G401.6 (cell line): ENCODE measurements around the gene PDE6A.

Source experiments
- FAIRE-seq: peaks from 2 replicates; lab custom pipeline; 2012; peaks lifted over from hg19 to GRCh38; lab: Jason Lieb, UNC

The PDE6A gene

DNA sequence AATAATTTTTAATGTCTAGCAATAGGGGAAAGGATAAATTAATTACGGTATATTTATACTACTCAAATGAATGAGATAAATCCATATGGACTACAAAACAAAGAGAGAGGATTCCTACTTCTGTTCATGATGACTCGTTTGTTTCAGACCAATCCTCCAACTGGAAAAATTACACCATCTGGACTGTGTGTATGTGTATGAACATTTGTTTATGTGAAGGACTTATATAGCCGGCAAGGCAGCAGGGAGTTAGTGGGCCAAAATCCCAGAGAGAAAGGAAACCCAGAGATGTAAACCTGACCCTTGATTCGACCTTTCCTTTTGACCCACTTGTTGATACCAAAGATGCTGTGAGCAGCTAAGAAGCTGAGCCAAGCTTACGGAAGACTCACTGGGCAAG, 20.1 kb downstream of the PDE6A start:
- FAIRE-seq = no peak

DNA sequence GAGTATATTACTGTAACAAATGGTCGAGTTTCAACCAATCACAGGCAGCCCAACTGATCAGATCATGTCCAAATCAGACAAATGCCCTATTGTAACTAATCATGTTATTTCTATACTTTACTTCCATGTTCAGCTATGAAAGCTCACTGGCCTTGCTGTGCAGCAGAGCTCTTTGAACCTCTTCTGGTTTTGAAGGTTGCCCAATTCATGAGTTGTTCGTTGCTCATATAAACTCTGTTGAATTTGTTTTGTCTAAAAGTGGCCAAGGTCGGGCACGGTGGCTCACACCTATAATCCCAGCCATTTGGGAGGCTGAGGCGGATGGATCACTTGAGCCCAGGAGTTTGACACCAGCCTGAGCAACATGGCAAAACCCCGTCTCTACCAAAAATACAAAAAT, 21.6 kb downstream of the PDE6A start:
- no peak for FAIRE-seq

DNA sequence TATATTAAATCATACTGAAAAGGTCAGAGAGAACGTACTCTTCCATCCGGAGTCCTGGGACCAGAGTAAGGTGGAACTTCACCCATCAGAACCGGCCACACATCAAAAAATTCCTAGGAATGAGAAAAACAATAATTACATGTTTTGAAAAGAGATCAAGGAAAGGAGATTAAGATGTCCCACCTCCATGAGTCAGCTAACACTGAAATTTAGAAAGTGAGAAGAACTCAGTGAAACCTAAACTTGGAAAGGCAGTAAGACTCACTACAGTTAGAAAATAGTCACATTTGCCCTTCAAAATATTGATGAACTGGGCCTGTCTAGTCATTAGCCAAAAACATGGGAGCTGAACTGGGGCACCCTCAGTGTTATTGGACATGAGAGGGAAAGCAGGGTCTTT, 23.0 kb downstream of the PDE6A start:
- FAIRE-seq = no peak

DNA sequence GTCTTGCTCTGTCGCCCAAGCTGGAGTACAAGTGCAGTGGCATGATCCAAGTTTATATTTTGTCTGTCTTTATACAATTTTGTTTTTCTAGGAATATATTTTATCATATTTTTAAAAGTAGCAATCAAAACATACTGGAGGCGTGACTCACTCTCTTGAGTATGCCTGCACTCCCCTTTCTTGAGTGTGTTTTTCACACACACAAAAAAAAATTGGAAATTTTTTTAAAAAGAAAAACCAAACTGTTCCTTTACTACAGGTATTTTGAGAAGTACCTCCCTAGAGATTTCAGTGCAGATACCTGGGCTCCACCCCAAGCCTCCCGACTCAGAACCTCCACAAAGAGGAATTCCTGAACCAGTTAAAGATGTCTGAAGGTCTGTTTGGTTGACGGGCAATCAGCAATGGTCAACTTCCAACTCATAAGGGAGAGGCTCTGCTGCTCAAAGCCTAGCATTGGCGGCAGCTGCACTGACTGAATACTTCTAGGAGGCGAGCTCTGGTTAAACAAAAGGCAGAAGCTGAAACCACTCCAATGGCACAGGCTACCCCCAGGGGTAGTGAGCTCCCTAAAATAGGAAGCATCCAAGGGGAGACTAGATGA, 27.4 kb downstream of the PDE6A start:
- no peak for FAIRE-seq

DNA sequence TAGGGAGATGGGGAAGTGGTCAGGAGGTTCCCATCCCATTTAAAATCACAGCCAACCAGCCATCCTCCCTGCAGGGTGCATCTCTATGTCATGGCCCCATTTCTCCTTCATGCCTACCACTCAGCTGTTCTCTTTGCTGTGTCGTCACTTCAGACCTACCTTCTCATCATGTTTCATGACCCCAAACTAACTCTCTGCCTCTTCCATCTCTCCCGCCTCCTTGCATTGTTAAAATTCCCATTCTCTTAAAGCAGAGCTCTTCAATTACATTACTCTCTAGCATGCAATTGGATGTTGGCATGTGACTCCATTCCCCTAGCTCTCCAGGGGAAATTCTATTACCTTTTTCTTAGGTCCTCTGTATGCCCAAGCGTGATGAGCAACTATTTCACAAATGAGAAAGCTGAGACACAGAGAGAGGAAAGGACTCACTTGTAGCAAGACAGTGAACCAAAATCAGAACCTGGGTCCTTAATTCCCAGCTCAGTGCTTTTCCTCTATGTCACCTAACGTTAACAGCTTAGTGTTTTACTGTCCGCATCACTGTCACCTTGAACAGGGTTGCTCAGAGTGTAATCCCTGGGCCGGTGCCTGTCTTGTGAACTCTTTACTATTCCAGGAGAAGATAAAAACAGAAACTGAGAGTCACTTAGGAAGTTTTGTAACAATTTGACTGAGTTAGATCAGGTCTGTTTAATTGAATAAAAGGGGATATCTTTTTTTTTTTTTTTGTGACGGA, 28.1 kb downstream of the PDE6A start:
- FAIRE-seq = no peak

DNA sequence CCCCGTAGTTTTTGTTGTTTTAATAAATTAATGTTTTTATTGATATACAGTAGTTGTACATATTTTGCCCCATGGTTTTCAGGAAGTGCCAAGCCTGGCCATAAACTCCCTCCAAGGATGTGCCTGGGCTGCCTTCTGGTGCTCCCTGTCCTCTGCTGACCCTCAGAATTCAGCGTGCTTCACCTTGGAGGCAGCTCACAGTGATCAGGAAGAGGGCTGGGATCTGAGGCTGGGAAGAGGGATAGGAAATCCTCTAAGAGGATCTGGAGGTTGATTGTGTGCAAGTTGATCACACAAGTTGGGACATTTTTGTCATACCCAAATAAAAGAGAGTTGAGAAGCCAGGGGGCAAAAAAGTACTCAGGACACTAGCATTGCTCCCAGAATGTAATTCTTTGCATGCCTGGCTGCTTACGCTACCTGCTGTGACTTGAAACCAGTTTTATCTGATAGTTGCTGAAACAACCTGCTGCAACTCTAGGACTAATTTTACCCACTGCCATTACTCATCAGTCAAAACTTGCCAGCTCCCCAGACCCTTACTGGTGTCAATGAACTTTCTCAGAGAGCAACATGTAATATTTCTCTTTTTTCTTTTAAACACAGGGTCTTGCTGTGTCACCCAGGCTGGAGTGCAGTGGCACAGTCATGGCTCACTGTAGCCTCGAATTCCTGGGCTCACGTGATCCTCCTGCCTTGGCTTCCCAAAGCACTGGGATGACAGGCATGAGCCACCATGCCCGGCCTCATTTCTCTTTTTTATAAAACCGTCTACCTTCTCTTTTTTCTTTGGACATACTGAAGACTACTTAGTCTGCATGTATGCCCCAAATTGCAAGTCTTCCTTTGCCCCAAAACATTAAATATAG, 29.0 kb downstream of the PDE6A start:
- FAIRE-seq = no peak

DNA sequence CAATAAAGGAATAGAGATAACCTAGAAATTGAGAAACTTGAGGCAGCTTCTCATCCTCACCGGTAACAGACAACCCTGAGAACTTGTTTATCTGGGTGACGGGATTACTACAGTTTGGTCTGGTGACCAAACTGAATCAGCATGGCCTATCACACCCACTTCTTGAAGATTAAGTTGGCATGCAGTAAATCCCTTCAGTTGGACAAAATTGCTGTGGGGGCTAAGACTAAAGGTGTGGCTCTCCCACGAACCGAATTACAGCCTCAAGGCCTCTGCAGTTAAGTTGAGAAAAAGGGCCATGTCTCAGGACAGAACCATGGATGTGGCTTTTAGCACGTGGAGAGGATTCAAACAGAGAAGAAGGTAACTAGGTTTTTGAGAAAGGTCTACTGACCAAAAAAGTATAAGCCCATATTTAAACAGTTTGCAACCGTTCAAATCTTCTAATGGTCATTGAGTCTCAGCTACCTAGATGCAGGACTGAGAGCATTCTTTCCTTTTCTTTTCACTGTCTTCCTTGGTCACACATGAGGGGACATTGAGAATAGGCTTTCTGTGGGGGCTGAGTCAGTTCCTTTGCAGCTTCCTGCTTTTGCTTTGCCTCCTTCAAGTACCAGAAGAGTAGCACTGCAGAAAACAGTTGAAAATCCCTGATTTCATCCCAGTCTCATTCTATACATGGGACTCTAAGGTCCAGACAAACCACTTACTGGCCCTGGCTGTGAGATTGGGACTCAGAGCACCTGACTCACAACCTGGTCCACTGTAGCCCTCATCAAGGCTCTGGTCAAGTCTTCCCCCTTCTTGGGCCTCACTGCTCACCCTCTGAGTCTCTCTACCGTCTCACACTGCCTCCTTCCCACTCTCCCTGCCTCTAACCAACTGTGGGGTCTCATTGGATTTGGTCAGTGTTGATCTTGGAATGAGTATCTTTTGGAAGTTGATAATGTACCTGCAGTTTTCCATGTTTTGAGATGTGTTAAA, 30.9 kb downstream of the PDE6A start:
- no peak for FAIRE-seq

DNA sequence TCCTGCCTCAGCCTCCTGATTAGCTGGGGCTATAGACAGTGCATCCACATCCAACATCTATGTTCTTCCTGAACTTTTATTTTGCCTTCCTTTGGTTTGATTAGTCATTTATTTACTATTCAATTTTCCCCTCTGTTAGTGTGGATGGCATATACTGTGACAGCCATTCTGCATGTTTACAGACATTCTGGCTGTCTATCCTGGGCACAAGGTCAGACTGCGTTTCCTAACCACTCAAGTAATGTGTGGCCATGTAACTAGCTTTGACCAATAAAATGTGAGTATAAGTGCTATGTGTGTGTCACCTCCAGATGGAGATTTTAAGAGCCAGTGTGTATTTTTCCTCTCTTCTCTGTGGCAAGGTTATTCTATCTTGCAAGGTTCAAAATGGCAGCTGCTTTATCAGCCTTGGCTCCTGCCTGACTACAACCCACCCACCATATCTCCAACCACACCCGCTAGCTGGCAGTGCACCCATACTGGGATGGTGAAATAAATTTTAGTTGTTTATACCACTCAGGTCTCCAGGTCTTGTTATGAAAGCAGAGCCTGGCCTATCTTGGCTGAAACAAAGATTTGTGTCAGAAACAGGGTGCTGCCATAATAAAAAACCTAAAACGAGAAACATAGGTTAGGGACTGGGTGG, 32.2 kb downstream of the PDE6A start:
- FAIRE-seq = no peak

DNA sequence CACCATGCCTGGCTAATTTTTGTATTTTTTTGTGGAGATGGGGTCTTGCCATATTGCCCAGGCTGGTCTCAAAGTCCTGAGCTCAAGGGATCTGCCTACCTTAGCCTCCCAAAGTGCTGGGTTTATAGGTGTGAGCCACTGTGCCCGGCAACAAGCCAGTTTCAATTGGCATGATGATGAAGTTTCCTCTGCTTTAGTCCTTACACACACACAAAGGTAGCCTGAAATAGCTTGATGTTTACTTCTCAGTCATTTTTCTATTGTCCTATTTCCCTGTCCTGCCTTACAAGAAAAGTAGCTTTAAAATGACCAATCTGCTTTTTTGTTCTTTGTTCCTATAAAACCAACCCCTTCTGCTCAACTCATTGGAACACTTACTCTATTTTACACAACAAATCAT, 33.6 kb downstream of the PDE6A start:
- FAIRE-seq = no peak

DNA sequence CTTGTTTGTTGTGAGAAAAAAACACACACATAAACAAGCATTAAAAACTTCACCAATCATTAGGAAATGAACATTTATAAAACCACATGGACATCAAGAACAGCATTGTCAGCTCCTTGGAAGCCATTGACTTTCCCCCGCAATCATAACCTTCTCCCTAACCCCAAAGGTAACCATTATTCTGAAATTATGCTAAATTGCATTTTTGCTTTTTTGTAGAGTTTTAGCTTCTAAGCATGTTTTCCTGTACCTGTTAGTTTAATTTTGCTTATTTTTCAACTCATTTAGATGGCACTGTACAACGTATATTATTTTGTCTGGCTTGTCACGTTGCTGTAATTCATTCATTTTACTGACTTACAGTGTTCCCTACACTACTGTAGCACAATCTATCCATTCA, 36.8 kb downstream of the PDE6A start:
- no peak for FAIRE-seq

DNA sequence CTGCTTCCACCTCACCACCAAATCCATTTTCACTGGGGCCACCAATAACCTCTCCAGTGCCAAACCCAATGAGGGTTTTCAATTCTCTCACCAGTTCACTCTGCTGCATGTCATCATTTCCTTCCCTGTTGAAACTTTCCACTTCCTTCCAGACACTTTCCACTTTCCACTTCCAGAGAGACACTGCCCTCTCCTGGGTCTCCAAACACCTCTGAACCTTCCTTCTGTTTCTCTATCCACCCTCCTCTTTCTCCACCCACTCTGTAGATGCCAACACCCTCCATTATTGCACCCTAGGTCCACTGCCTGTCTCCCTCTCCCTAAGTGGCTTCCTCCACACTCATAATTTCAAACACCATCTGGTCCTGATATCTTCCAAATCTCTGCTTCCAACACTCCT, 39.6 kb downstream of the PDE6A start:
- FAIRE-seq = no peak

DNA sequence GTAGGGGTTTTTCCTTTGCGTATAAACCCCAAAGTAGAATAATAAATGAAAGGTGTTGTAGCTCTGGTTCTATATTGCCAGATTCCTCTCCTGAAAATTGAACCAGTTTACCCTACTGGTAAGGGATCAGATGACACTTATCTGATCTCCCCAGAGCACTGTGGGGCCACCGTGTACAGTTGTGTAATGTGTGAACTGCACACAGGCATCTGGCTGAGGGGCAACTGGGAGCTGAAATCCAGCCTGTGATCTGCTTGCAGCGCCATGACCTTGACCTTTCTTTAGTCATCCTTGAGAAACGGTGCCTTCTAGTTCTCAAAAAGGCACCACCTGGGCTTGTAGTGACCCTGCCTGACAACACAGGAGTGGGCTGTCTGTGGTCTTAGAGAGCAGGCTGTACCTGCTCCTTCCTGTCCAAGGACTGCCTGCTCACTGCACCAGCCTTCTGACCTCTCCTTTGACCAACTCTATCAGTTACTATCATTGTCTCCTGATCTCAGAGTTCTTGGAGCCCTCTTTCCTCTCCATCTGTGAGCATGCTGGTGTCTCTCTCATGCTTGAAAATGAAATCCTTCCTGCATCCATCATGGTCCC, 40.2 kb downstream of the PDE6A start:
- no peak for FAIRE-seq

DNA sequence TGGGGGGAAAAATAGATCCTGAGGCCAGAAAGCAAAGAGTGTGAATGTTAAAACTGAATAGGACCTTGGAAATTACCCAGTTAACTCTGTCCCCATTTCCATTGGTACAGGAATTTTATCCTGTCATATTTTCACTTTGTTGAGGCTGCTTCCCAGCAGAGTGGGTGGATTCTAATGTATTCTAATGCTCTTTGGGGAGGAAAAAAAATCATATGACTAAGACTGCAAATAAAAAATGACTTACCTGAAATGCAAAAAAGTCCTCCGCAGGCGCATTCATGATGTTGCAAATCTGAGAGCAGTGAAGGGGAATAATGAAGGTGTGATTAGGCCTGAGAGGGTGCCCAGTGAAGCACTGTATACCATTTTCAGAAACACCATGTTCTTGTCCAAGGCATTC, 41.2 kb downstream of the PDE6A start:
- FAIRE-seq = no peak

DNA sequence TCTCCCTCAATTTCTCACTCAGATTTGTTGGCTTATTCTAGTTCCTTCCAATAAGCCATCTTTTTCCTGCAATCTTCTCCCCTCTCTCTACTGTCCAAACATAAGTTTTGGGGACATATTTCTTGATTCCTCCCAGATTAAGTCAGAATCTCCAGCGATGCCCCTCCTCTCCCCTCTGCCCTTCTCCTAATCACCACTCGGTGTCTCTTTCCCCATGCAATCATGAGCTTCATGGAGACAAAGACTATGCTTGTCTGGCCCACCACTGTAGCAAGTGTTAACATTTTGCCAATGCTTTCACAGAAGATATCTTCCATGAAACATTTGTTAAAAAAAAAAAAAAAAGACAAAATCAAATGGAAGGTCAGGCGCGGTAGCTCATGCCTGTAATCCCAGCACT, 42.4 kb downstream of the PDE6A start:
- no peak for FAIRE-seq

DNA sequence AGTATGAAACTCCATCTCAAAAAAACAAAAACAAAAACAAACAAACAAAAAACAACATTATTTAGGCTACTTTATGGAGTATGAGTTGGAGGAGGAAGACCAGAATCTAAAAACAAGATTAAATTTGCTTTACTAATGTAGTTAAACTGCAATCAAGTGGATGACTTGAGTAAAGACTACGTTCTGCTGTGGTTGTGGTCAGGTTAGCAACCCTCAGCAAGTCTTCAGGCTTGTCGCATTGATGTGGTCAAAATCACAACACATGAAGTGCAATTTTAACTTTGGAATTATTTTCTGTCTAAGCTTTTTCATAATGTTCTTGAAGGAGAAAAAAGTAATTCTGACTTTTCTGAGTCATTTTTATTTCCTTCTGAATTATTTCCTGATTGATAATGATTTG, 43.1 kb downstream of the PDE6A start:
- FAIRE-seq = no peak

DNA sequence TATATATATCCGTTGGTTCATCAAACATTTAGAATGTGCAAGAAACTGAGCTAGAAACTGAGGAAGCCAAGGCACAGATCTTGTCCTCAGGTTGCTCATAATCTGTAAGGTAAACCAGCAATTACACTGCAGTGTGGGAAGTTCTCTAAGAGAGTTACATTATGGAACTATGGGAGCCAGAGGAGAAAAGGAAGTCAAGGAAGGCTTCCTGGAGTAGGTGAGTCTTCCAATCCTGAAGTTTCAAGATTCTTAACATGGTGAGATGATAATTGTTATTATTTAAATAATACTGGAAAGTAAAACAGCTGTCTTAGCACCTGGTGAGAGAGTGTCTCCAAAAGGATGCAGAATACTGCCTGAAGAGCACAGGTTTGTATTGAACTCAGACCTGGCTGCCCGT, 44.2 kb downstream of the PDE6A start:
- FAIRE-seq = no peak

DNA sequence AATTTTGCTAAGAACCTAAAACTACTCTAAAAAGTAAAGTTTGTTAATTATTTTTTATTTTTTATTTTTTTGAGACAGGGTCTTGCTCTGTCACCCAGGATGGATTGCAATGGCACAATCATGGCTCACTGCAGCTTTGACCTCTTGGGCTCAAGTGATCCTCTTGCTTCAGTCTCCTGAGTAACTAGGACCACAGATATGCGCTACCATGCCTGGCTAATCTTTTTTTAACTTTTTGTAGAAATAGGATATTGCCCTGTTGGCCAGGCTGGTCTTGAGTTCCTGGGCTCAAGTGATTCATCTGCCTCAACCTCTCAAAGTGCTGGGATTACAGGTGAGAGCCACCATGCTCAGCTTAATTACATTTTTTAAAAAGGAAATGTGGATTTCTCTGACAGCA, 45.8 kb downstream of the PDE6A start:
- FAIRE-seq = no peak

DNA sequence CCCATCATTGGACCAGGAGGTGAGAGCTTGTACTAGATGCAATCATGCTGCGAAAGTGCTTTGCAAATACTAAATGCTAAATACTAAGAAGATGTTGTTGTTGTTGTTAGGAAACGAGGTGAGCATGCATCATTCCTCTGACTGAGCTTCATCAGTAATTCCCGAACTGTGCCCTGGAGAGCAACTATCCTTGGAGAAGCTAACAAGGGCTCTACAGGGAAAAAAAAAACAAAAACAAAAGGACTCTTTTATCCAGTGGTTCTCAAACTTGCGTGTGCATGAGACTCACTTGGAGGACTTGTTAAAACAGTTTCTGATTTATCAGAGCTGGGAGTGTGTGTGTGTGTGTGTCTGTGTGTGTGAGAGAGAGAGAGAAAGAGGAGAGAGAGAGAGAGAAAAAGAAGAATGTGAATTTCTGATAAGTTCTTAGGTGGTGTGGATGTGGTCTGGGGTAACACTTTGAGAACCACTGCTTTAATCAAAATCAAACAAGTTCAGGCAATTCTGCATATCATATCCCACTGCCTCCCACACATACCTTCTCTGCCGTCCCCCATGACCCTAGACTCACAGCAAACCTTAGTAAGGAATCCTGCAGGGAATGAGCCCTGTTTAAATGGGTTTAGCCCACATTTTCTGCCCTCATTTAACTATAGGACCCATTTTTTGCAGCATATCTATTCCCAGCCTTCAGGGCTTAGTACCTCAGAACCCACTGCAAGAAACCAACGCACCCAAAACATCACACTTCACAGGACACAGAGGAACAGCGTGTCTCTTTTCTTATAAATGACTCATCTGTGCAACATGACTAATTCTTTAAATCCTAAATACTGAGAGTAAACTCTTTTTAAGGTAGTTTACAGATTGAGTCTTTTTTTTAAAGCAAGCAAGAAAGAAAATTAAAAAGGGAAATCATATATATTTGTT, 48.9 kb downstream of the PDE6A start:
- FAIRE-seq = no peak

DNA sequence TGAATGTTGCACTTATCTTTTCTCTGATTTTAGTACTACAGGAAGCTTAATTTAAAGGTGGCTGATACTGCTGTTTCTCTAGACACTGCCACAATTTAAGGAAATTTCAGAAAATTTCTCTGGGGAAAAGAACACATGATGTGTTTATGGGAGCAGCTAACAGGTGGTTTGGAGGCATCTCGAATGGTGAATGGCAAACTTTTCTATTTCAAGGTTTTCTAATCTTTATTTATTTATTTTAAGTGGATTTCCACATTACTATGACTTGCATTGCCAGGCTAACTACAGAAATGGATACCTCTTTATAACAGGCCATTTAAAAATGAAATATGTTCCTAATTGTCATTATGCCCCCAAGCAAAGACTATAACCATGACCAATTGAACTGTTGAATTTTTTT, 50.4 kb downstream of the PDE6A start:
- no peak for FAIRE-seq

DNA sequence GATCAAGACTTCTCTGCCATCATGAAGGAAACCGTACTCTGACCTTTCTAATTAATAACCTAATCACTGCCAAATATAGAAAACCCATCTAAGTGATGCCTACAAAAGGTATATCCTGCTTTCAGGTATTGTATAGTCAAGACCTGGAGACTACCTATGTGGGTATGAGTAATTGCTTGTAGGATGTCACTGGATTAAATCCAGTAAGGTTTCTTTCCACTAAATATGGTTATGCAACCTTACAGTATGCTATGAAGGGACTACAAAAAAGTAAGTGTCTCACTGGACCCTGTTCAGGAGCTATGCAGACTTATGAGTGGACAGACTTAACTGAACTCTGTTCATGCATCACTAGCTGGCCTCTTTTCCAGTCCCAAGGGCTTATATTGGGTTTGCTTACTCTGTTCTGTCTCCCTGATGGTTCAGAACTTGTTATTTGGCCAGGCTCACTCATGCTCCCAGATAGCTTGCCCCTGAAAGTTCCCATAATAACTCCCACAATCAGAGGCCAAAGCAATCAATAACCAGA, 51.1 kb downstream of the PDE6A start:
- FAIRE-seq = no peak
